DOHH2 (cell line): Measurements from ENCODE around the gene DCTPP1.
"Not testable (repeated sequence)": the region's sequence is repeated elsewhere in the genome, so short reads cannot be mapped to it uniquely, and the experiment has no call there.

Experiments
- H3F3A ChIP-seq: fragments of 200-600 bp; sonication (generic), shearing (Covaris generic); 2 replicates; pipeline ENCODE4 v1.6.0; 2016; ENCODE audit warnings: antibody characterized with exemption, mild to moderate bottlenecking; ENCODE audit not compliant: control insufficient read depth, insufficient read depth
- H3K27ac ChIP-seq: fragments of 200-600 bp; sonication (generic); 2 replicates; pipeline ENCODE4 v1.5.1; 2014; ENCODE audit warnings: low read depth, mild to moderate bottlenecking, low read length, moderate library complexity
- H3K27me3 ChIP-seq: fragments of 200-600 bp; sonication (generic); 2 replicates; pipeline ENCODE4 v1.6.1; 2014; ENCODE audit warnings: mild to moderate bottlenecking, low read length, mixed read lengths; ENCODE audit not compliant: control insufficient read depth
- H3K36me3 ChIP-seq: fragments of 200-600 bp; sonication (generic); 2 replicates; pipeline ENCODE4 v1.6.1; 2014; ENCODE audit warnings: mild to moderate bottlenecking, low read length, moderate library complexity, mixed read lengths; ENCODE audit not compliant: control insufficient read depth
- H3K4me1 ChIP-seq: fragments of 200-600 bp; sonication (generic); 2 replicates; pipeline ENCODE4 v1.6.1; 2014; ENCODE audit warnings: mild to moderate bottlenecking, low read length, mixed read lengths; ENCODE audit not compliant: control insufficient read depth
- H3K4me2 ChIP-seq: fragments of 200-600 bp; sonication (generic); 2 replicates; pipeline ENCODE4 v1.6.0; 2014; ENCODE audit warnings: mild to moderate bottlenecking, low read length, moderate library complexity
- H3K4me3 ChIP-seq: fragments of 200-600 bp; sonication (generic); 2 replicates; pipeline ENCODE4 v1.5.1; 2014; ENCODE audit warnings: mild to moderate bottlenecking, low read length, mixed read lengths
- H3K79me2 ChIP-seq: fragments of 200-600 bp; sonication (generic); 2 replicates; pipeline ENCODE4 v1.6.1; 2014; ENCODE audit warnings: mild to moderate bottlenecking, low read length, mixed read lengths; ENCODE audit not compliant: control insufficient read depth
- H3K9me2 ChIP-seq: fragments of 200-600 bp; sonication (generic); replicated peaks from 2 replicates; pipeline ENCODE4 v1.6.1; 2014; ENCODE audit warnings: mild to moderate bottlenecking, low read length, mixed read lengths; ENCODE audit not compliant: control insufficient read depth
- H3K9me3 ChIP-seq: fragments of 200-600 bp; sonication (generic); 2 replicates; pipeline ENCODE4 v1.6.1; 2014; ENCODE audit warnings: antibody characterized with exemption, low read length, mixed read lengths; ENCODE audit not compliant: control insufficient read depth, insufficient read depth
- H4K20me1 ChIP-seq: fragments of 200-600 bp; sonication (generic); 2 replicates; pipeline ENCODE4 v1.6.0; 2014; ENCODE audit warnings: low read depth, mild to moderate bottlenecking, antibody characterized with exemption, low read length, moderate library complexity; ENCODE audit not compliant: control insufficient read depth, insufficient read depth
- CTCF ChIP-seq: fragments of 200-600 bp; sonication (generic); IDR thresholded peaks from one replicate; pipeline ENCODE4 v1.5.1; 2014; ENCODE audit warnings: antibody characterized with exemption, mild to moderate bottlenecking, low read depth, low read length; ENCODE audit not compliant: poor library complexity, severe bottlenecking
- EZH2phosphoT487 ChIP-seq: fragments of 200-600 bp; sonication (generic); IDR thresholded peaks from 2 replicates; pipeline ENCODE4 v1.6.1; 2017; ENCODE audit warnings: borderline replicate concordance, mild to moderate bottlenecking, antibody characterized with exemption, low read length, moderate library complexity, mixed read lengths

Gene DCTPP1

GRCh38 chr16:30429678-30430427 lies at the start of gene DCTPP1:
Gene DCTPP1 (minus strand): TSS chr16:30430030. CDS start chr16:30429980, 50 bp downstream.
- Histone ChIP-seq H3K9me3 (no peaks in the 10 kb centered on the region), H3F3A (no peaks in the 10 kb centered on the region), H3K27me3 (no peaks in the 10 kb centered on the region), H3K79me2 (peaks cover 56% of the 10 kb centered on the region), H3K4me2 (peak within 1 kb of the TSS; percentile 75), H4K20me1 (peaks cover 15% of the 10 kb centered on the region; the same call in 1 of the 2 replicates), H3K27ac (peak within 1 kb of the TSS; percentile 64), H3K9me2 (no peaks in the 10 kb centered on the region), H3K4me3 (peak within 1 kb of the TSS; percentile 99), H3K36me3 (peaks cover 42% of the 10 kb centered on the region), H3K4me1 (peaks cover 26% of the 10 kb centered on the region)
- TF ChIP-seq CTCF (peak; percentile 91), EZH2phosphoT487 (no peak)

- peaks cover 5% of the 10 kb centered on the region; the same call in 1 of the 2 replicates for H3F3A ChIP-seq
- H3K4me3 ChIP-seq, result no peak overlapping the region
- no peaks in the 10 kb centered on the region for H3K27me3 ChIP-seq
- H3K9me2 ChIP-seq, result no peaks in the 10 kb centered on the region
- no peak overlapping the region for H3K4me2 ChIP-seq
- H3K9me3 ChIP-seq, result no peaks in the 10 kb centered on the region
- peaks cover 53% of the 10 kb centered on the region for H3K4me1 ChIP-seq
- peaks cover 95% of the 10 kb centered on the region for H3K36me3 ChIP-seq
- no peaks in the 10 kb centered on the region for H4K20me1 ChIP-seq
- no peak overlapping the region for H3K27ac ChIP-seq
- TF ChIP-seq EZH2phosphoT487 (no peak), CTCF (no peak)
- peaks cover 59% of the 10 kb centered on the region for H3K79me2 ChIP-seq
Observed at GRCh38 chr16:30478766-30479478, 49.1 kb upstream of the DCTPP1 start.

- not testable (repeated sequence) for H3K27me3 ChIP-seq, H3K27ac ChIP-seq, H3K4me3 ChIP-seq, H3F3A ChIP-seq, H3K4me2 ChIP-seq, H3K9me3 ChIP-seq, H3K9me2 ChIP-seq, H4K20me1 ChIP-seq
- H3K79me2 ChIP-seq, result peaks cover 61% of the 10 kb centered on the region
- H3K4me1 ChIP-seq, result peaks cover 51% of the 10 kb centered on the region
- H3K36me3 ChIP-seq, result peaks cover 95% of the 10 kb centered on the region
Observed at GRCh38 chr16:30477773-30478172, 47.9 kb upstream of the DCTPP1 start.

- Histone ChIP-seq H3K9me3 (no peaks in the 10 kb centered on the region), H3K27me3 (no peaks in the 10 kb centered on the region), H3K27ac (peak overlapping the region; percentile 6; the same call in 1 of the 2 replicates), H3K4me2 (no peak overlapping the region), H3K4me1 (peaks cover 50% of the 10 kb centered on the region), H3K79me2 (peaks cover 63% of the 10 kb centered on the region), H4K20me1 (no peaks in the 10 kb centered on the region), H3K9me2 (no peaks in the 10 kb centered on the region), H3F3A (peaks cover 8% of the 10 kb centered on the region), H3K4me3 (no peak overlapping the region), H3K36me3 (peaks cover 90% of the 10 kb centered on the region)
- TF ChIP-seq EZH2phosphoT487 (no peak), CTCF (no peak)
Observed at GRCh38 chr16:30476991-30477390, 47.2 kb upstream of the DCTPP1 start.
